HCT116 (cell line): ENCODE measurements around the gene ETFA. TPM values are rescaled to one million over a fixed set of nuclear protein-coding genes. Genes with fewer than 3 reads are reported as not detected.

Experiments
- ATAC-seq: fragments of 200-7000 bp; cut with Tn5 transposase; 2 replicates; pipeline ENCODE4 v1.9.1; 2020; ENCODE audit warnings: mild to moderate bottlenecking, moderate library complexity
- BruUV-seq: library from RNA; stranded (reverse); fragments of 400-500 nt; replicated peaks from 2 replicates; lab custom pipeline; 2021; lab: Mats Ljungman, UMichigan
- CTCF ChIA-PET: fragments of 300-600 bp; sonication (Branson Sonifier 250); formaldehyde crosslinking; loops from one replicate; lab custom pipeline; 2021; ENCODE audit warnings: antibody characterized with exemption; lab: Charles Lee
- POLR2A ChIA-PET: fragments of 300-600, 350-600 bp; sonication (Branson Sonifier 250); formaldehyde crosslinking; loops from one replicate; lab custom pipeline; 2021; ENCODE audit warnings: antibody characterized with exemption; lab: Charles Lee
- RAD21 ChIA-PET, 2 experiments: fragments of 300-600 bp; sonication (Branson Sonifier 250); formaldehyde crosslinking; loops; one replicate each; lab custom pipeline; 2023; ENCODE audit warnings: low total read pairs in 2 of 2; ENCODE audit not compliant: uncharacterized antibody in 2 of 2, unreplicated experiment in 2 of 2, low non-redundant PET in 1 of 2; lab: Charles Lee
- DNase-seq: peaks from one replicate; pipeline ENCODE4 v3.0.0-alpha.2; 2010; ENCODE audit warnings: low read depth, low spot score
- H2AFZ ChIP-seq: fragments of 200-600 bp; shearing (Covaris generic), sonication (generic); 2 replicates; pipeline ENCODE4 v1.6.1; 2017; ENCODE audit warnings: low read depth, mixed run types, mixed read lengths, antibody characterized with exemption, low read length; ENCODE audit not compliant: poor library complexity, severe bottlenecking
- H3K27ac ChIP-seq: 2 replicates; pipeline ENCODE4 v1.5.1; 2012; ENCODE audit warnings: low read depth, low read length
- H3K27me3 ChIP-seq: fragments of 200-600 bp; sonication (generic); 2 replicates; pipeline ENCODE4 v1.6.1; 2016; ENCODE audit warnings: mixed run types, low read length, mixed read lengths; ENCODE audit not compliant: insufficient read depth
- H3K36me3 ChIP-seq, 2 experiments: fragments of 200-500 bp in 1 of 2; fragments of 200-600 bp in 1 of 2; sonication (Bioruptor generic) in 1 of 2; sonication (generic) in 1 of 2; 2 replicates each; pipeline versions ENCODE4 v1.5.1 to v1.6.1; 2014 to 2016; ENCODE audit warnings: low read length in 2 of 2, inconsistent platforms in 1 of 2, mixed read lengths in 1 of 2, mixed run types in 1 of 2; ENCODE audit not compliant: insufficient read depth in 2 of 2, control insufficient read depth in 1 of 2
- H3K4me1 ChIP-seq, 2 experiments: fragments of 200-600 bp in 1 of 2; sonication (generic) in 1 of 2; 2 replicates each; pipeline versions ENCODE4 v1.5.1 to v1.6.1; 2012 to 2017; ENCODE audit warnings: low read length in 2 of 2, inconsistent platforms in 1 of 2, mild to moderate bottlenecking in 1 of 2, mixed read lengths in 1 of 2, mixed run types in 1 of 2, moderate library complexity in 1 of 2; ENCODE audit not compliant: insufficient read depth in 2 of 2, control insufficient read depth in 1 of 2
- H3K4me2 ChIP-seq: fragments of 200-600 bp; sonication (generic); 2 replicates; pipeline ENCODE4 v1.6.1; 2017; ENCODE audit warnings: mixed run types, low read length, mixed read lengths
- H3K4me3 ChIP-seq, 2 experiments: fragments of 200-600 bp in 1 of 2; sonication (generic) in 1 of 2; replicated peaks in 1 of 2; 2 replicates each; pipeline ENCODE4 v1.5.1; 2011 to 2016; ENCODE audit warnings: low read length in 2 of 2, control low read depth in 1 of 2, low read depth in 1 of 2, mild to moderate bottlenecking in 1 of 2, mixed read lengths in 1 of 2, mixed run types in 1 of 2
- H3K79me2 ChIP-seq: fragments of 200-600 bp; sonication (generic); 2 replicates; pipeline ENCODE4 v1.6.1; 2017; ENCODE audit warnings: mild to moderate bottlenecking, mixed run types, low read length, moderate library complexity, mixed read lengths; ENCODE audit not compliant: insufficient read depth
- H3K9ac ChIP-seq: fragments of 200-600 bp; sonication (generic); 2 replicates; pipeline ENCODE4 v1.6.1; 2016; ENCODE audit warnings: low read length, mixed read lengths
- H3K9me2 ChIP-seq: fragments of 200-600 bp; sonication (generic), shearing (Covaris generic); 2 replicates; pipeline ENCODE4 v1.6.1; 2017; ENCODE audit warnings: mixed run types, mild to moderate bottlenecking, moderate library complexity; ENCODE audit not compliant: insufficient read depth
- H3K9me3 ChIP-seq, 2 experiments: fragments of 200-500 bp in 1 of 2; fragments of 200-600 bp in 1 of 2; sonication (Bioruptor generic) in 1 of 2; sonication (generic) in 1 of 2; 2 replicates each; pipeline ENCODE4 v1.6.1; 2014 to 2017; ENCODE audit warnings: low read length in 2 of 2, mixed read lengths in 2 of 2, inconsistent platforms in 1 of 2, low read depth in 1 of 2, mild to moderate bottlenecking in 1 of 2, mixed run types in 1 of 2, moderate library complexity in 1 of 2; ENCODE audit not compliant: control insufficient read depth in 1 of 2, insufficient read depth in 1 of 2
- H4K20me1 ChIP-seq: fragments of 200-600 bp; sonication (generic), shearing (Covaris generic); 2 replicates; pipeline ENCODE4 v1.6.1; 2017; ENCODE audit warnings: mixed run types, mild to moderate bottlenecking, moderate library complexity; ENCODE audit not compliant: insufficient read depth
- CEBPB ChIP-seq: IDR thresholded peaks from 2 replicates; pipeline ENCODE4 v1.6.1; 2012; ENCODE audit warnings: low read depth
- ELF1 ChIP-seq: IDR thresholded peaks from 2 replicates; pipeline ENCODE4 v1.6.1; 2012; ENCODE audit warnings: low read depth, borderline replicate concordance
- FOSL1 ChIP-seq: IDR thresholded peaks from 2 replicates; pipeline ENCODE4 v1.6.1; 2012; ENCODE audit warnings: low read depth
- POLR2AphosphoS5 ChIP-seq: IDR thresholded peaks from 2 replicates; pipeline ENCODE4 v1.6.1; 2011; ENCODE audit warnings: mild to moderate bottlenecking, low read depth, low read length, moderate library complexity
- RAD21 ChIP-seq: IDR thresholded peaks from 2 replicates; pipeline ENCODE4 v1.6.1; 2012; ENCODE audit warnings: low read depth, mild to moderate bottlenecking
- SIN3A ChIP-seq: IDR thresholded peaks from 2 replicates; pipeline ENCODE4 v1.6.1; 2012; ENCODE audit warnings: low read depth
- SP1 ChIP-seq: IDR thresholded peaks from 2 replicates; pipeline ENCODE4 v1.6.1; 2012; ENCODE audit warnings: low read depth
- SRF ChIP-seq: IDR thresholded peaks from 2 replicates; pipeline ENCODE4 v1.6.1; 2012; ENCODE audit warnings: low read depth
- TCF7L2 ChIP-seq: IDR thresholded peaks from 2 replicates; pipeline ENCODE4 v1.7.0; 2011; ENCODE audit warnings: borderline replicate concordance, inconsistent platforms; ENCODE audit not compliant: insufficient read depth, insufficient read length; ENCODE audit errors: extremely low read depth
- YY1 ChIP-seq: IDR thresholded peaks from 2 replicates; pipeline ENCODE4 v1.6.1; 2011; ENCODE audit warnings: low read length, low read depth, moderate library complexity, mild to moderate bottlenecking; ENCODE audit not compliant: insufficient replicate concordance; ENCODE audit errors: extremely low read depth
- ZFX ChIP-seq: fragments of 450-650 bp; IDR thresholded peaks from 2 replicates; pipeline ENCODE4 v1.6.1; 2017
- intact Hi-C: fragments of 100-400 bp; cut with micrococcal nuclease; formaldehyde crosslinking; loops from 2 replicates; pipeline ENCODE4 v1.10.0; 2022
- total RNA-seq: library from RNA; stranded (reverse); gene quantifications from one replicate; pipeline ENCODE4 v1.2.1, GENCODE V29; 2021; ENCODE audit not compliant: unreplicated experiment
- TF ChIP-seq, protein P1 (sequence below): IDR thresholded peaks from 2 replicates; pipeline ENCODE4 v1.6.1; 2012

ETFA gene
- total RNA-seq, 1 experiment from 2014 or later: 144 TPM

DNA sequence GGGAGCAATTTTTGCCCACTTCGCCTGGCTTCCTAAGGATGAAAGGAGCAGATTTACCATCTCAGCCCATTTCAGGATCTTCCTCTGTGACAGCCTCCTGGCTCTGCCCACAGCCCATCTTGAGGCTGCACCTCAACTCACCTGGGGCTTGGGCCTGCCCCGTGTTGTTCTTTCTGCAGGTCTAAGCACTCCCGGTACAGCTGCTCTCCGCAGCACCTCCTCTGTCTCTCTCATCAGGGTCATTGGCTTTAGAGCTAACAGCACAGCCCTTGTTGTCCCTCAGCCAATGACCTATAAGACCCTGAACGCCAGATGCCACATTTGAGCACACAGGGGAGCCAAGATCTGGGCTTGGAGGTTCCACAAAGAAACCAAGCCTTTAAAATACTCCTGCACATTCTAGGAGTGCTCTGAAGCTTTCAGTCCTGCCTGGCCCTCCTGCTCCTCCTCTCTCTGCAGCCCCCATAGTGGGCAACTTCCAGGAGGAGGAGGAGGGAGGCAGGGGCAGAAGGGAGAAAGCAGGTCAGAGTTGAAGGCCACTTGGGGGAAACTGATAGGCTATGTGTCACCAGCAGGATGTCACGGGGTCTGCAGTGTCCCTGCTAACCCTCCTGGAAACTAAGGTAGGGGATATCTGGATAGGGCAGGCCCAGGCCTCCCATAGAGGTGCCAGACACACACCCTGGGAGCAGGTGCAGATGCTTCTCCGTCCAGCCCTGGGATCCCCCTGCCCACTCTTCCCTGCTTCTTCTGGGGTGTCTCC lies 115.6 kb downstream of the ETFA start:
- CTCF ChIA-PET: interaction anchor here (0.9 to 1.5 kb wide), 3 partner anchors 10 to 135 kb away, joined by 4 to 13 read pairs (median 5); no protein-coding TSS in a partner anchor
- no peaks in the 10 kb centered on the region for H3K36me3 ChIP-seq
- no peak overlapping the region for H3K27ac ChIP-seq
- H3K79me2 ChIP-seq: no peaks in the 10 kb centered on the region
- H3K9ac ChIP-seq: peak overlapping the region; percentile 39; the same call in 1 of the 2 replicates
- H3K4me1 ChIP-seq: peaks cover 47 to 56% of the 10 kb centered on the region in 2 experiments
- H3K27me3 ChIP-seq: no peaks in the 10 kb centered on the region
- DNase-seq (no peak), ATAC-seq (no peak)
- no peak overlapping the region for H2AFZ ChIP-seq
- peak overlapping the region; percentile 77 for H3K4me2 ChIP-seq
- no peaks in the 10 kb centered on the region for H4K20me1 ChIP-seq
- RAD21 ChIA-PET: interaction anchor here in 1 of 2 experiments (0.6 kb wide), 1 partner anchor 107 kb away, joined by 4 read pairs; no protein-coding TSS in a partner anchor
- H3K9me2 ChIP-seq: no peaks in the 10 kb centered on the region
- intact Hi-C loops: no loop called here
- H3K4me3 ChIP-seq: peak overlapping the region in 1 of 2 experiments; percentile 29; a peak in 1 of 4 replicates
- no TSS peak for BruUV-seq
- no peaks in the 10 kb centered on the region for H3K9me3 ChIP-seq
- POLR2A ChIA-PET: interaction anchor here (0.6 to 1.0 kb wide), 2 partner anchors 116 to 140 kb away, joined by 3 to 8 read pairs; partner anchors contain the start of gene ISL2
- no peak for TF ChIP-seq SP1
- TF ChIP-seq, protein P1, sequence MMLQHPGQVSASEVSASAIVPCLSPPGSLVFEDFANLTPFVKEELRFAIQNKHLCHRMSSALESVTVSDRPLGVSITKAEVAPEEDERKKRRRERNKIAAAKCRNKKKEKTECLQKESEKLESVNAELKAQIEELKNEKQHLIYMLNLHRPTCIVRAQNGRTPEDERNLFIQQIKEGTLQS: no peak
- TF ChIP-seq ELF1: no peak
- TF ChIP-seq SRF: no peak
- TF ChIP-seq SIN3A: no peak
- no peak for TF ChIP-seq CEBPB
- no peak for TF ChIP-seq POLR2AphosphoS5
- no peak for TF ChIP-seq TCF7L2
- TF ChIP-seq FOSL1: no peak
- no peak for TF ChIP-seq YY1
- no peak for TF ChIP-seq RAD21
- TF ChIP-seq ZFX: no peak
